Aorta (tissue), 5 donors: ENCODE results near the gene IL17REL. TPM values are rescaled to one million over a fixed set of nuclear protein-coding genes. Genes with fewer than 3 reads are reported as not detected.

ENCODE experiments used
- ATAC-seq: fragments of 200-7000 bp; cut with Tn5 transposase; one replicate; pipeline ENCODE4 v1.9.1; 2022; ENCODE audit warnings: moderate library complexity; ENCODE audit not compliant: low FRiP score
- DNase-seq, 2 donors: peaks; one replicate each; pipeline ENCODE4 v3.0.0-alpha.2; 2020
- H3K27ac ChIP-seq, 2 donors: one replicate each; pipeline ENCODE4 v1.5.1; 2013; ENCODE audit warnings: low read length in 2 of 2, mild to moderate bottlenecking in 2 of 2, moderate library complexity in 2 of 2, control low read depth in 1 of 2, inconsistent platforms in 1 of 2, low read depth in 1 of 2
- H3K27me3 ChIP-seq, 2 donors: one replicate each; pipeline ENCODE4 v1.6.1; 2013; ENCODE audit warnings: control low read depth in 1 of 2, low read length in 1 of 2, mild to moderate bottlenecking in 1 of 2, moderate library complexity in 1 of 2; ENCODE audit not compliant: insufficient read depth in 2 of 2, control insufficient read depth in 1 of 2
- H3K36me3 ChIP-seq, 2 donors: one replicate each; pipeline ENCODE4 v1.6.1; 2013; ENCODE audit warnings: control low read depth in 1 of 2, low read length in 1 of 2, mild to moderate bottlenecking in 1 of 2; ENCODE audit not compliant: insufficient read depth in 2 of 2, control insufficient read depth in 1 of 2
- H3K4me1 ChIP-seq, 2 donors: one replicate each; pipeline ENCODE4 v1.6.1; 2013; ENCODE audit warnings: low read length in 2 of 2, control low read depth in 1 of 2, mild to moderate bottlenecking in 1 of 2, moderate library complexity in 1 of 2; ENCODE audit not compliant: insufficient read depth in 2 of 2, control insufficient read depth in 1 of 2
- H3K4me3 ChIP-seq, 2 donors: one replicate each; pipeline ENCODE4 v1.5.1; 2013; ENCODE audit warnings: low read length in 2 of 2, control low read depth in 1 of 2, mild to moderate bottlenecking in 1 of 2
- H3K9me3 ChIP-seq: one replicate; pipeline ENCODE4 v1.6.1; 2013; ENCODE audit warnings: mild to moderate bottlenecking, low read length; ENCODE audit not compliant: control insufficient read depth
- WGBS, 2 donors: extraction: QIAGEN DNeasy Blood & Tissue Kit; methylation state at CpG; one replicate each; pipeline ENCODE4 v1.1.7; 2013; 5-methylcytosine and 5-hydroxymethylcytosine counted together
- intact Hi-C, 2 donors: fragments of 100-400 bp; cut with DNase I; formaldehyde crosslinking; loops; one replicate each; pipeline versions ENCODE4 v1.14.2 to v1.15.0; 2022
- polyA plus RNA-seq, 2 donors: library from polyadenylated mRNA; stranded (reverse); fragments of 200-250 nt; gene quantifications; one replicate each; pipeline ENCODE4 v1.2.3, GENCODE V29; 2013
- total RNA-seq, 2 donors: library from RNA; stranded (reverse); fragmentation: NEBNext Ultra II Directional; extraction: Animal tissue kit (Norgen Biotek cat#: 25700); gene quantifications; one replicate each; pipeline ENCODE4 v1.2.1, GENCODE V29; 2021
- donor health status: healthy with polysubstance abuse.
- donor health status: Bipolar disorder and iron deficiency.
- donor health status: DM: no; HTN: no; CAD: no.
- donor health status: DM: no; HTN: no; CAD: no.
- donor health status: DM: yes; HTN: yes; CAD: no.

The IL17REL gene
- total and polyA plus RNA-seq, 4 donors: 0.05 TPM; not detected in 3

GRCh38 chr22:49969751-49970527 lies 42.6 kb downstream of the IL17REL start:
- DNase-seq: peak; percentile 49 to 69
- 84 to 89% methylated on average over 8 of the region's 8 CpGs for WGBS, 2 donors
- ATAC-seq: no peak

GRCh38 chr22:49968831-49969661 lies 43.5 kb downstream of the IL17REL start:
- H3K4me1 ChIP-seq: no peaks in the 10 kb centered on the region
- H3K4me3 ChIP-seq: no peak overlapping the region
- intact Hi-C loops: loop anchor here (5.0 to 10.0 kb wide), 2 partner anchors 48 to 236 kb away; partner anchors contain the start of gene SELENOO (in 1 of the 2)
- DNase-seq: peak; percentile 48 to 73
- H3K36me3 ChIP-seq: no peaks in the 10 kb centered on the region
- no peak for ATAC-seq
- no peak overlapping the region for H3K27ac ChIP-seq
- H3K27me3 ChIP-seq: no peaks in the 10 kb centered on the region
- H3K9me3 ChIP-seq: no peaks in the 10 kb centered on the region
- 92 to 95% methylated on average over 16 of the region's 16 CpGs for WGBS, 2 donors

More at GRCh38 chr22:49969751-49970527, 42.6 kb downstream of the IL17REL start:
- intact Hi-C loops: loop anchor here (2.0 to 10.0 kb wide), 4 partner anchors 33 to 235 kb away; partner anchors contain the start of gene SELENOO (in 1 of the 2)
- peak overlapping the region in 1 of 2 donors; percentile 25 for H3K27ac ChIP-seq
- no peaks in the 10 kb centered on the region for H3K27me3 ChIP-seq
- no peaks in the 10 kb centered on the region for H3K9me3 ChIP-seq
- H3K4me1 ChIP-seq: no peaks in the 10 kb centered on the region
- H3K4me3 ChIP-seq: no peak overlapping the region
- H3K36me3 ChIP-seq: no peaks in the 10 kb centered on the region

- WGBS, 2 donors: 93 to 98% methylated on average over 11 of the region's 11 CpGs
- Histone ChIP-seq H3K36me3 (no peaks in the 10 kb centered on the region), H3K4me3 (no peak overlapping the region), H3K27ac (no peak overlapping the region), H3K4me1 (no peaks in the 10 kb centered on the region), H3K9me3 (no peaks in the 10 kb centered on the region), H3K27me3 (no peaks in the 10 kb centered on the region)
- DNase-seq: peak in 1 of 2 donors; percentile 54
- intact Hi-C loops: loop anchor here (5.0 to 10.0 kb wide), 2 partner anchors 49 to 236 kb away; partner anchors contain the start of gene SELENOO (in 1 of the 2)
- no peak for ATAC-seq
Observed at GRCh38 chr22:49968313-49968830, 44.2 kb downstream of the IL17REL start.

- Histone ChIP-seq H3K36me3 (peaks cover 0 to 3% of the 10 kb centered on the region in 2 donors), H3K27me3 (no peaks in the 10 kb centered on the region), H3K27ac (no peak overlapping the region), H3K4me1 (no peaks in the 10 kb centered on the region), H3K4me3 (no peak overlapping the region), H3K9me3 (no peaks in the 10 kb centered on the region)
- ATAC-seq (no peak), DNase-seq (peak; percentile 76 to 77)
- WGBS, 2 donors: 55 to 59% methylated on average over 18 of the region's 18 CpGs
- intact Hi-C loops: loop anchor here (5.0 to 10.0 kb wide), 2 partner anchors 50 to 237 kb away; partner anchors contain the start of gene SELENOO (in 1 of the 2)
Observed at GRCh38 chr22:49967706-49968208, 44.8 kb downstream of the IL17REL start.

GRCh38 chr22:49966774-49967705 lies 45.5 kb downstream of the IL17REL start:
- Histone ChIP-seq H3K4me1 (no peaks in the 10 kb centered on the region), H3K9me3 (no peaks in the 10 kb centered on the region), H3K27me3 (no peaks in the 10 kb centered on the region), H3K27ac (peak overlapping the region in 1 of 2 donors; percentile 22), H3K36me3 (peaks cover 0 to 3% of the 10 kb centered on the region in 2 donors), H3K4me3 (no peak overlapping the region)
- intact Hi-C loops: loop anchor here (5.0 to 10.0 kb wide), 2 partner anchors 50 to 238 kb away; partner anchors contain the start of gene SELENOO (in 1 of the 2)
- DNase-seq (peak; percentile 83 to 86), ATAC-seq (no peak)
- 73 to 75% methylated on average over 36 of the region's 36 CpGs for WGBS, 2 donors

GRCh38 chr22:49966041-49966773 lies 46.4 kb downstream of the IL17REL start:
- Histone ChIP-seq H3K36me3 (peaks cover 0 to 3% of the 10 kb centered on the region in 2 donors), H3K27me3 (no peaks in the 10 kb centered on the region), H3K4me3 (no peak overlapping the region), H3K4me1 (no peaks in the 10 kb centered on the region), H3K27ac (no peak overlapping the region), H3K9me3 (no peaks in the 10 kb centered on the region)
- no peak for ATAC-seq
- peak in 1 of 2 donors; percentile 72 for DNase-seq
- intact Hi-C loops: loop anchor here (5.0 to 10.0 kb wide), 2 partner anchors 51 to 239 kb away; partner anchors contain the start of gene SELENOO (in 1 of the 2)
- 91 to 92% methylated on average over 11 of the region's 11 CpGs for WGBS, 2 donors
